LHCN-M2 (cell line): ENCODE measurements around the gene FOXQ1. TPM values are rescaled to one million over a fixed set of nuclear protein-coding genes. Genes with fewer than 3 reads are reported as not detected.

Experiments used
- DNase-seq: peaks from one replicate; pipeline ENCODE4 v3.0.0-alpha.2; 2012; ENCODE audit warnings: low read depth
- polyA plus RNA-seq: library from polyadenylated mRNA; unstranded; fragments of >200 nt; gene quantifications from one replicate; pipeline ENCODE4 v1.2.1, GENCODE V29; 2012; ENCODE audit warnings: missing spikeins
- total RNA-seq: library from RNA; depleted of rRNA; stranded (reverse); fragments of >200 nt; gene quantifications from 2 replicates; pipeline ENCODE4 v1.2.3, GENCODE V29; 2014; rRNA removed

Gene FOXQ1, protein sequence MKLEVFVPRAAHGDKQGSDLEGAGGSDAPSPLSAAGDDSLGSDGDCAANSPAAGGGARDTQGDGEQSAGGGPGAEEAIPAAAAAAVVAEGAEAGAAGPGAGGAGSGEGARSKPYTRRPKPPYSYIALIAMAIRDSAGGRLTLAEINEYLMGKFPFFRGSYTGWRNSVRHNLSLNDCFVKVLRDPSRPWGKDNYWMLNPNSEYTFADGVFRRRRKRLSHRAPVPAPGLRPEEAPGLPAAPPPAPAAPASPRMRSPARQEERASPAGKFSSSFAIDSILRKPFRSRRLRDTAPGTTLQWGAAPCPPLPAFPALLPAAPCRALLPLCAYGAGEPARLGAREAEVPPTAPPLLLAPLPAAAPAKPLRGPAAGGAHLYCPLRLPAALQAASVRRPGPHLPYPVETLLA
- 0.17 and 0.58 TPM in 2 replicates for total RNA-seq
- polyA plus RNA-seq: not detected

DNA sequence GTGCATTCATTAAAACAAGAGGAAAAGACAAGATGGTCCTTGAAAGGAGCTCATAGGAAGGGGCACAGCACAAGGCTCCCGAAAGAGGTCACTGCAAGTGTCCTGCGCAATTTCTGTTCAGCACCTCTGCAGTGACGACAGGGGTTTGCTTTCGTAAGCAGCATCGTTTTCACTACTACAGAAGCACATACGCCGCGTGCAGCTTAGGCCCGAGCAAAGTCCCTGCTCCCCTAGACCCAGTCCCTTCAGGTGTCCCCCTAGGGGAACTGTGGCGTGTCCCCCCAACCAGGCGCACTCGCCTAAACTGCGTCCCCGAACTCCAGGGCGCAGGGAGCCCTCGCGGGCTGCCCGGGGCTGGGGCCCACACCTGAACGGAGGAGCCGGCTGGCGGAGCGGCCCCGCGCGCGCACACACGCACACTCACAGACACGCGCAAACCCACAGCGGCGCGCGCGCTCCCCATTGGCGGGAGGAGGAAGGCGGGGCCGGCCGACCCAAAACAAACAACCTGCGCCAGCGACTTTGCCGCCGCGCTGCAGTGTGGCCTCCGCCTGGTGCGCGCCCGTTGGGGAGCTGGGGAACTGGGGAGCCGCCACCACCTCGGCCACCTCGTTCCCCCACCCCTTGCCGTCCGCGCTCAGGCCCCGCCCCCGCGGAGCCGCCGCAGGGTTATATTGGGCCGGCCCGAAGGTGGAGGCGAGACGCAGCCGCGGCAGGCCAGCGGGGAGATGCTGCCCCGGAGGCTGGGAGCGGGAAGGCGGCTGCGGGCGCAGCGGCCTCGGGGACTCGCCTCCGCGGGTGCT is at the start of gene FOXQ1:
TSS of gene FOXQ1 (plus strand) at position 699 of the 803 bp plus-strand sequence. CDS start 607 bp downstream, outside the sequence.
- DNase-seq: no peak

DNA sequence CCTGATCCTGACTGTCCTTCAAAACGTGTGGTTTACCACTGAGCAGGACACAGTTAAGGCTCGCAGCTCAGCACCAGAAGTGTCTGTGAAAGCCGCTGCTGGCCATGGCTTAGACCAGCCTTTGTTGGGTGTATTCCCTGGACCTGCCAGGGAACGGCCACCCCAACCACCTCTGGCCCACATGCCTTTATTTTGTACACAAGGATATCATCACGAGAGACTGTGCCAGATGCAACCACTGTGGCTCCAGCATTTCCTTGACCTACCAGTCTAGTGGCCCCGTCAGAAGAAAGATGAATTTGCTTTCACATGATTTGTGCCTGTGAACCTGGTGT is 49.2 kb upstream of the FOXQ1 start:
- no peak for DNase-seq

- DNase-seq: no peak
Measured at GRCh38 chr6:1263039-1263849, 48.7 kb upstream of the FOXQ1 start.

GRCh38 chr6:1263850-1264377 is 48.0 kb upstream of the FOXQ1 start:
- no peak for DNase-seq

GRCh38 chr6:1264619-1265445 is 47.1 kb upstream of the FOXQ1 start:
- DNase-seq: no peak

DNA sequence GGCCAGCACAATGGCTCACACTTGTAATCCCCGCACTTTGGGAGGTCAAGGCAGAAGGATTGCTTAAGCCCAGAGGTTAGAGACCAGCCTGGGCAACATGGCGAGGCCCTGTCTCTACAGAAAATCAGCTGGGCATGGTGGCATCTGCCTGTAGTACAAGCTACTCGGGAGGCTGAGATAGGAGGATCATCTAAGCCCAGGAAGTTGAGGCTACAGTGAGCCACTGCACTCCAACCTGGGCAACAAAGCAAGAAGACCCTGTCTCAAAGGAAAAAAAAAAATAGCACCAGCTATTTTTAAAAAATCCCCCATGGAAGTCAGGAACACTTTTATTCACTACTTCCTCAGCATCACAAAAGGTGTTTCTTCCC is 45.2 kb upstream of the FOXQ1 start:
- DNase-seq: no peak

DNA sequence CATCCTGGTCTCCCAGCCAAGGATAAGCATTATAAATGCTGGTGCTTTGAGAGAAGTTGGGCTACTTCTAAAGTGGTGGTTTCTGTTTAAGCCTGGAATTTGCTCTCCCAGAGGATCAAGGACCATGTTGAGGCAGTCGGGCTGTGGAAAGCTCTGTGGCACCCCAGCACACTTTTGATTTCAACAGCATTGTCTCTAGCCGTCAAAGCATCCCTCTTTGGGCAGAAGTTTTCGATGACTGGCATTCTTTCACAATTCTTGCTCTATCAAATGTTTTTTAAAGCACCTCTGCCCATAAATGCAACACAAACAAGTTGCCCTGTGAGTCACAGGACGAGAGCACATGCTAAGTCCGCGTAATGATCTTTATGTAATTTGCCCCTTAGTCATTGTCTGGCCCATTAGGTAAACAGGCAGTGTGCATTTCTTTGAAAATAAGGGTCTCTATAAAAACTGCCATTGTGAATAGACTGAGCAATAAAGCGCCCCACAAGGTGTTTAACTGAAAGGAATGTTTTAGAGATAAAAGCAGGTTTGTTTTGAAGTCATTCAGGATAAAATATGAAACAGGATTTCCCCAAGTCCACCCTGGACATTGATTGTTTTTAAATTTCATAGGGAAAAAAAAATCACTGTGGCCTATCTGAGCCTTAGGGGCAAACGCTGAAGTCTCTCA is 44.7 kb upstream of the FOXQ1 start:
- DNase-seq: peak; percentile 34

DNA sequence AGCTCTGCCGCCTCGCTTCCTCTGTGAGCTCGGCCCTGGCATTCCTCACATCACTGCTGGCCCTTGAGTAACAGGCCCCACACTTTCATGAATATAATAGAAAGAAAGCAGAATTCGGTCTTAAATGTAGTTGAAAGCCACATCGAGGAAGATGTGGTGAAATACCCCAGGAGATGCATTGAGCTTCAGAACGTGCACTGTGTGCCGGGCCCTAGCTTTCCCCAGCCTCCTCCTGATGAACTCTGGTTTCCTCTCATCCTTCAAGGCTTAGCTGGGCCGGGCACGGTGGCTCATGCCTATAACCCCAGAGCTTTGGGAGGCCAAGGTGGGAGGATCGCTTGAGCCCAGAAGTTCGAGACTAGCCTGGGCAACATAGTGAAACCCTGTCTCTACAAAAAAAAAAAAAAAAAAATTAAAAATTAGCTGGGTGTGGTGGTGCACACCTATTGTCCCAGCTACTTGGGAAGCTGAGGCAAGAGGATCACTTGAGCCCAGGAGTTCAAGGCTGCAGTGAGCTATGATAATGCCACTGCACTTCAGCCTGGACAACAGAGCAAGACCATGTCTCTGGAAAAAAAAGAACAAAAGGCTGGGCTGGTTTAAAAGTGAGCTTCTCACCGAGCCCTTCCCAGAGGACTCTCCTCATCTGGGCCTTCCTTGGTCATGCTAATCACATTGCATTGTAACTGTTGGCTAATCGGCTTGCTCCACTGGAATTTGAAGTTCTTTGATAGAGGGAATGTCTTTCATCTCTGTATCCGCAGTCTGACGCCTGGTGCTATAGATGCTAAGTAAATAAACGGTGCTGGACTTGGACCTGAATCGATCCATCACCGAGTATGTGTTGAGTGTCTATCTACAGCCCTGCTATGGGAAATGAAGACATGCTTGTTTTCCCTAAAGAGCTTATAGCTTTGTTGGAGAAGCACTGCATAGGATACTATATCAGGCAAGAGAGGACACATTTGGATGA is 43.8 kb upstream of the FOXQ1 start:
- DNase-seq: no peak

- DNase-seq: no peak
Measured at GRCh38 chr6:1271071-1271763, 40.7 kb upstream of the FOXQ1 start.

GRCh38 chr6:1278061-1278720 is 33.7 kb upstream of the FOXQ1 start:
- DNase-seq: no peak

GRCh38 chr6:1279065-1279464 is 32.8 kb upstream of the FOXQ1 start:
- no peak for DNase-seq

DNA sequence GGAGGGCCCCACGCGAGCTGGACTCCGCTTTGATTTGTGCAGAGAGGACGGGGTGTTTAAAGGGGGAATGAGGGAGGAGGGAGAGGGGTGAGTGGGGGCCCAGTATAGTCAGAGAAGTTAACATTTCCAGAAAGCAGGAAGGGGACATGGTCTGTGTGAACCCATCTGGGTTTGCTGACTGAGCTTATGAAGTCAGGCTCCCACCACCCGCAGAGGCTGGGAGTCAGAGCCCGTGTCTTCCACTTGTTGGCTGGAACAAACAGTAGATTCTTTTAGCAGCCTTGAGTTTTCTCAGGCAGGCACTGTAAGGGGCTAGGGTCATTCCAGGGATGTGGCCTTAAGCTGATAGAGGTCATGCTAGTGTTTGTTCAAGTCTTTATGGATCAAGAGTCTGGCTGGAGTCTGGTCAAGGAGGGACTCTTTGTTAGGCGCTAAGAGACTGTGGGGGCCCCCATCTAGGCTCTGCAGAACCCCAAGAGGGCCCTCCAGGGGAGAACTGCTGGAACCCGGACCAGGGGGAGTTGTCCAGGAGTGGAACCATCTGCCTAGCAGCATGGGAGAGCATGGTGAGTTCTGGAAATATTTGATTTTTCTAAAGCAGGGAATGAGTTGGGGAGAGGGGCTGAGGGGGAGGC is 31.1 kb upstream of the FOXQ1 start:
- DNase-seq: no peak

- DNase-seq: no peak
Measured at GRCh38 chr6:1281746-1282145, 30.2 kb upstream of the FOXQ1 start.

GRCh38 chr6:1283501-1283900 is 28.4 kb upstream of the FOXQ1 start:
- DNase-seq: no peak

DNA sequence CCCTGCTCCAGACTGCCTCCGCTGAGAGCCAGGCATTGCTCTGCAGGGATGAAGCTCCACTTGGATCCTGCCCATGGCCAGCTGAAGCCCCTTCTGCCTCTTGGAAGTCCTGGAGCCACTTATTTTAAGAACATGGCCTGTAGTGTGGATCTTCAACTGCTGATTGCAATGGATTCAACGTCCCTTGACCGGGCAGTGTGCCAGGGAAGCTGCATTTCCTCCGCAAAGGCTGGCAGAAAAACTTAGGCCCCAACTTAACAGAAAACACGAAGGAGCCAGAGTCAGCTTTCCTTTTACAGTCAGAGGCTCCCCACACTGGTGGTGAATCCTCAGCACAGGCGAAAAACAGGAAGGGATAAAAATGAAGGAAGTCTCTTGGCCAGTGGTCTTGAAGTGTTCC is 26.3 kb upstream of the FOXQ1 start:
- DNase-seq: no peak

- DNase-seq: peak; percentile 30
Measured at GRCh38 chr6:1285956-1286355, 25.9 kb upstream of the FOXQ1 start.

- DNase-seq: peak; percentile 26
Measured at GRCh38 chr6:1287103-1287591, 24.8 kb upstream of the FOXQ1 start.
